Loucy (cell line): ENCODE measurements around the gene MCM10.
"Not testable (repeated sequence)": the region's sequence is repeated elsewhere in the genome, so short reads cannot be mapped to it uniquely, and the experiment has no call there.

ENCODE experiments used
- H2AFZ ChIP-seq: fragments of 200-600 bp; sonication (generic); 2 replicates; pipeline ENCODE4 v1.6.0; 2016; ENCODE audit warnings: antibody characterized with exemption, mild to moderate bottlenecking, low read length, moderate library complexity
- H3F3A ChIP-seq: fragments of 200-600 bp; 2 replicates; pipeline ENCODE4 v1.6.0; 2016; ENCODE audit warnings: antibody characterized with exemption, low read depth, mild to moderate bottlenecking
- H3K27me3 ChIP-seq: fragments of 200-600 bp; sonication (generic); 2 replicates; pipeline ENCODE4 v1.6.1; 2014; ENCODE audit warnings: low read length, mild to moderate bottlenecking; ENCODE audit not compliant: insufficient read depth, poor library complexity, severe bottlenecking
- H3K36me3 ChIP-seq: fragments of 200-600 bp; sonication (generic); 2 replicates; pipeline ENCODE4 v1.6.1; 2016; ENCODE audit warnings: low read length; ENCODE audit not compliant: insufficient read depth
- H3K4me1 ChIP-seq: fragments of 200-600 bp; sonication (generic); 2 replicates; pipeline ENCODE4 v1.5.1; 2014; ENCODE audit warnings: low read length, mild to moderate bottlenecking; ENCODE audit not compliant: insufficient read depth, poor library complexity, severe bottlenecking
- H3K4me2 ChIP-seq: fragments of 200-600 bp; sonication (generic); 2 replicates; pipeline ENCODE4 v1.6.0; 2014; ENCODE audit warnings: antibody characterized with exemption, low read length, low read depth, mild to moderate bottlenecking; ENCODE audit not compliant: poor library complexity, severe bottlenecking
- H3K4me3 ChIP-seq: fragments of 200-600 bp; sonication (generic); 2 replicates; pipeline ENCODE4 v1.5.1; 2014; ENCODE audit warnings: low read length, mild to moderate bottlenecking, mixed read lengths; ENCODE audit not compliant: poor library complexity, severe bottlenecking
- H3K79me2 ChIP-seq: fragments of 200-600 bp; sonication (generic); 2 replicates; pipeline ENCODE4 v1.6.1; 2014; ENCODE audit warnings: low read length; ENCODE audit not compliant: insufficient read depth
- H3K9ac ChIP-seq: fragments of 200-600 bp; sonication (generic); 2 replicates; pipeline ENCODE4 v1.6.0; 2014; ENCODE audit warnings: mild to moderate bottlenecking, low read depth, low read length, moderate library complexity; ENCODE audit not compliant: poor library complexity, severe bottlenecking
- H3K9me2 ChIP-seq: fragments of 200-600 bp; sonication (generic); replicated peaks from 2 replicates; pipeline ENCODE4 v1.6.1; 2016; ENCODE audit warnings: low read depth, low read length, mixed read lengths
- H3K9me3 ChIP-seq: fragments of 200-600 bp; sonication (generic); 2 replicates; pipeline ENCODE4 v1.6.1; 2014; ENCODE audit warnings: mild to moderate bottlenecking, antibody characterized with exemption, low read length, low read depth; ENCODE audit not compliant: insufficient read depth
- H4K20me1 ChIP-seq: fragments of 200-600 bp; sonication (generic); 2 replicates; pipeline ENCODE4 v1.6.0; 2014; ENCODE audit warnings: antibody characterized with exemption, low read length, mild to moderate bottlenecking; ENCODE audit not compliant: insufficient read depth, poor library complexity, severe bottlenecking
- EZH2phosphoT487 ChIP-seq: fragments of 200-600 bp; IDR thresholded peaks from 2 replicates; pipeline ENCODE4 v1.6.1; 2018; ENCODE audit warnings: antibody characterized with exemption, mild to moderate bottlenecking, moderate library complexity, borderline replicate concordance
- TF ChIP-seq, protein P1 (sequence below): fragments of 200-600 bp; sonication (generic); conservative IDR thresholded peaks from 2 replicates; pipeline ENCODE4 v1.5.1; 2014; ENCODE audit warnings: mild to moderate bottlenecking, antibody characterized with exemption, low read length

Gene MCM10

DNA sequence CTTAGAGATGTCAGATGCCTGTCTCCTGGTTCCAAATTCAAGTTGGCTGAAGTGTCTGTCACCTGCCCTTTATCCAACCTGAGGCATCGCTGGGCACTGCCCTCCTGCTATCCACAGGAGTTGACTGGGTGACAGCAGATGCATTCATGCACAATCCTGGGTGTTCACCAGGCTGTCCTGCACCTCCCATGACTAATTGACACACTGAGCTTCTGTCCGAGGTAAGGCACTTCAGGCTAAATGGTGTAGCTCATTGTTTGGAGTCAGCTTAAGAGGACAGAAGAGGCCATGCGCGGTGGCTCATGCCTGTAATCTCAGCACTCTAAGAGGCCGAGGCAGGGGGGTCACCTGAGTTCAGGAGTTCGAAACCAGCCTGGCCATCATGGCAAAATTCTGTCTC, 70.5 kb downstream of the MCM10 start:
- Histone ChIP-seq H3K4me3 (no peak overlapping the region), H3F3A (no peaks in the 10 kb centered on the region), H3K79me2 (no peaks in the 10 kb centered on the region), H3K4me1 (no peaks in the 10 kb centered on the region), H4K20me1 (no peaks in the 10 kb centered on the region), H3K36me3 (no peaks in the 10 kb centered on the region), H3K4me2 (no peak overlapping the region), H3K27me3 (no peaks in the 10 kb centered on the region), H3K9me3 (no peaks in the 10 kb centered on the region), H3K9ac (no peak overlapping the region), H2AFZ (no peak overlapping the region; the same call in 1 of the 2 replicates), H3K9me2 (no peaks in the 10 kb centered on the region)
- TF ChIP-seq, protein P1, sequence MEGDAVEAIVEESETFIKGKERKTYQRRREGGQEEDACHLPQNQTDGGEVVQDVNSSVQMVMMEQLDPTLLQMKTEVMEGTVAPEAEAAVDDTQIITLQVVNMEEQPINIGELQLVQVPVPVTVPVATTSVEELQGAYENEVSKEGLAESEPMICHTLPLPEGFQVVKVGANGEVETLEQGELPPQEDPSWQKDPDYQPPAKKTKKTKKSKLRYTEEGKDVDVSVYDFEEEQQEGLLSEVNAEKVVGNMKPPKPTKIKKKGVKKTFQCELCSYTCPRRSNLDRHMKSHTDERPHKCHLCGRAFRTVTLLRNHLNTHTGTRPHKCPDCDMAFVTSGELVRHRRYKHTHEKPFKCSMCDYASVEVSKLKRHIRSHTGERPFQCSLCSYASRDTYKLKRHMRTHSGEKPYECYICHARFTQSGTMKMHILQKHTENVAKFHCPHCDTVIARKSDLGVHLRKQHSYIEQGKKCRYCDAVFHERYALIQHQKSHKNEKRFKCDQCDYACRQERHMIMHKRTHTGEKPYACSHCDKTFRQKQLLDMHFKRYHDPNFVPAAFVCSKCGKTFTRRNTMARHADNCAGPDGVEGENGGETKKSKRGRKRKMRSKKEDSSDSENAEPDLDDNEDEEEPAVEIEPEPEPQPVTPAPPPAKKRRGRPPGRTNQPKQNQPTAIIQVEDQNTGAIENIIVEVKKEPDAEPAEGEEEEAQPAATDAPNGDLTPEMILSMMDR, result no peak
- no peak for TF ChIP-seq EZH2phosphoT487

DNA sequence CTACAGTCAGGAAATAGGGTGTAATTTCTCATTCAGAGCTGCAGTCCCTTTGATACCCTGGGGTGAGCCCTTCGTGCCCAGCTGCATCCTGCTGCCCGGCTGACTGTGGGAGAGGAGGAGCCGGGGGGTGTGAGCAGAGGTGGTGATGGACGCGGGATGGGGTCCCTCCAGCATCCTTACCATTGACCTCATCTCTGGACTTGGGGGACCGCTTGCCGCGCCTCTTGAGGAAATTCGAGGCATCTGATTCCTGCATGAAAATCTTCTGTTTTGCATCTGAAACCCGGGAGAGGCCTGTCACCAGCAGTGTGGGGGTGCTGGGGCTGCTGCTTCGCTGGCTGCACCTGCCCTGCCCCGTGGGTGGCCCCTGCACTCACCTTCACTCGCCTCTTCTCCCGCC, 72.0 kb downstream of the MCM10 start:
- Histone ChIP-seq H3K9me2 (no peaks in the 10 kb centered on the region), H3K4me1 (no peaks in the 10 kb centered on the region), H3F3A (no peaks in the 10 kb centered on the region), H4K20me1 (no peaks in the 10 kb centered on the region), H3K27me3 (no peaks in the 10 kb centered on the region), H3K4me2 (no peak overlapping the region), H3K4me3 (no peak overlapping the region), H3K9ac (no peak overlapping the region), H3K9me3 (no peaks in the 10 kb centered on the region), H3K36me3 (no peaks in the 10 kb centered on the region), H2AFZ (no peak overlapping the region), H3K79me2 (no peaks in the 10 kb centered on the region)
- TF ChIP-seq, protein P1, result no peak
- no peak for TF ChIP-seq EZH2phosphoT487

DNA sequence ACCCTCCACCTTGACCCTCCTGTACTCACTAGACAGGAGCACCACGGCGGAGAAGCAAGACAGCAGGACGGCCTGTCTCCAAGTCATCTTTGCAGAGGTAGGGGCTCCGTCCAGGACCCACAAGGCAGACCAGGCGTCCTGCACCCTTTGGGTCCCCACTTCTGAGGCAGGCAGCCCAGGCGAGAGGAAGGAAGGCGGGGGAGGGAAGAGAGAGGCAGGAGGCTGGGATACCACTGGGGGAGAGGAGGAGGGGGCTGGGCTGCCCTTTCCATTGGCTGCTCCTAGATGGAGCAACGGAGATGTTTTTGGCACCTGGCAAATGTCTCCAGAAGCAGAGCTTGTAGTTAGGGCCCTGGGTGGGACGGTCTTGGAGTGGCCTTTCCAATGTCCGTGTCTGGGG, 72.8 kb downstream of the MCM10 start, which contains the start of gene UCMA:
Gene UCMA (minus strand): TSS at position 203 of the 400 bp plus-strand sequence. CDS start 116 bp downstream, at position 87.
- H2AFZ ChIP-seq, result no peak within 1 kb of the TSS
- TF ChIP-seq, protein P1, result no peak
- TF ChIP-seq EZH2phosphoT487, result no peak
- no peaks in the 10 kb centered on the region for H3K27me3 ChIP-seq

DNA sequence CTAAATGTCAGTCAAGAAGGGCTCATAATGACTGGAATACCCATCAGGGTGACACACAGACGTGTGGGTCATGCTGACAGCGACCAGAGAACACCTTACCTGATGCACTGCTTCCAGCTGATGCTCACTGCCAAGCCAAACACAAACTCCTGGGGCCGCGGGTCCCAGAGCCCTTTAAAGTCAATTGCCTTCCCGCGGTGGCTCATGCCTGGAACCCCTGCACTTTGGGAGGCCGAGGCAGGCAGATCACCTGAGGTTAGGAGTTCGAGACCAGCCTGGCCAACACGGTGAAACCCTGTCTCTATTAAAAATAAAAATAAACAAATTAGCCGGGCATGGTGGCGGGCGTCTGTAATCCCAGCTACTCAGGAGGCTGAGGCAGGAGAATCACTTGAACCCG, 73.4 kb downstream of the MCM10 start:
- H3K36me3 ChIP-seq, H2AFZ ChIP-seq, H4K20me1 ChIP-seq, H3K4me1 ChIP-seq, H3K4me3 ChIP-seq, H3K9me3 ChIP-seq, H3K9me2 ChIP-seq, H3K79me2 ChIP-seq, H3K4me2 ChIP-seq, H3F3A ChIP-seq, H3K27me3 ChIP-seq, H3K9ac ChIP-seq: not testable (repeated sequence)

More for the DNA sequence above, 72.8 kb downstream of the MCM10 start, which contains the start of gene UCMA:
- H3F3A ChIP-seq, result no peaks in the 10 kb centered on the region
- H3K4me1 ChIP-seq, result no peaks in the 10 kb centered on the region
- no peaks in the 10 kb centered on the region for H3K9me3 ChIP-seq
- H3K4me3 ChIP-seq, result no peak within 1 kb of the TSS
- H3K4me2 ChIP-seq, result no peak within 1 kb of the TSS
- no peaks in the 10 kb centered on the region for H4K20me1 ChIP-seq
- H3K9me2 ChIP-seq, result no peaks in the 10 kb centered on the region
- H3K36me3 ChIP-seq, result no peaks in the 10 kb centered on the region
- H3K9ac ChIP-seq, result no peak within 1 kb of the TSS
- no peaks in the 10 kb centered on the region for H3K79me2 ChIP-seq
